ENCODE data around the gene CACNA1H.

GRCh38 chr16:1119129-1119528 lies 33.8 kb upstream of the CACNA1H start:
- TF ChIP-seq POLR2A (IDR thresholded peaks at IDR 0.05; ENCODE audit: low read depth, low read length) (no peak), CTCF (IDR thresholded peaks at IDR 0.05; ENCODE audit: extremely low read depth in 1 of 2, insufficient read depth in 1 of 2, low read depth in 1 of 2, low read length in 2 of 2) (no peak), EZH2 (IDR thresholded peaks at IDR 0.05; ENCODE audit: borderline replicate concordance, low read depth, low read length, severe bottlenecking) (no peak), POLR2AphosphoS5 (IDR thresholded peaks at IDR 0.05; ENCODE audit: insufficient read depth, low read depth, low read length) (no peak), FOS (IDR thresholded peaks at IDR 0.05; ENCODE audit: borderline replicate concordance, insufficient read depth, low read length) (no peak)
- TF ChIP-seq, protein P1, sequence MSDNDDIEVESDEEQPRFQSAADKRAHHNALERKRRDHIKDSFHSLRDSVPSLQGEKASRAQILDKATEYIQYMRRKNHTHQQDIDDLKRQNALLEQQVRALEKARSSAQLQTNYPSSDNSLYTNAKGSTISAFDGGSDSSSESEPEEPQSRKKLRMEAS (IDR thresholded peaks at IDR 0.05; ENCODE audit: insufficient read depth, insufficient read length) = no peak

Data from endothelial cell of umbilical vein (primary cell).